ENCODE results near the gene CENPN.

- TF ChIP-seq POLR2A (IDR thresholded peaks at IDR 0.05; ENCODE audit: control extremely low read depth in 1 of 2, low read depth in 2 of 2, low read length in 2 of 2): no peak
- no peak for TF ChIP-seq GTF2F1 (IDR thresholded peaks at IDR 0.05; ENCODE audit: borderline replicate concordance, low read depth, low read length)
- no peak for TF ChIP-seq JUN (IDR thresholded peaks at IDR 0.05; ENCODE audit: low read depth, low read length)
- TF ChIP-seq, protein P1, sequence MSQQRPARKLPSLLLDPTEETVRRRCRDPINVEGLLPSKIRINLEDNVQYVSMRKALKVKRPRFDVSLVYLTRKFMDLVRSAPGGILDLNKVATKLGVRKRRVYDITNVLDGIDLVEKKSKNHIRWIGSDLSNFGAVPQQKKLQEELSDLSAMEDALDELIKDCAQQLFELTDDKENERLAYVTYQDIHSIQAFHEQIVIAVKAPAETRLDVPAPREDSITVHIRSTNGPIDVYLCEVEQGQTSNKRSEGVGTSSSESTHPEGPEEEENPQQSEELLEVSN (IDR thresholded peaks at IDR 0.05): no peak
- TF ChIP-seq, protein P2, sequence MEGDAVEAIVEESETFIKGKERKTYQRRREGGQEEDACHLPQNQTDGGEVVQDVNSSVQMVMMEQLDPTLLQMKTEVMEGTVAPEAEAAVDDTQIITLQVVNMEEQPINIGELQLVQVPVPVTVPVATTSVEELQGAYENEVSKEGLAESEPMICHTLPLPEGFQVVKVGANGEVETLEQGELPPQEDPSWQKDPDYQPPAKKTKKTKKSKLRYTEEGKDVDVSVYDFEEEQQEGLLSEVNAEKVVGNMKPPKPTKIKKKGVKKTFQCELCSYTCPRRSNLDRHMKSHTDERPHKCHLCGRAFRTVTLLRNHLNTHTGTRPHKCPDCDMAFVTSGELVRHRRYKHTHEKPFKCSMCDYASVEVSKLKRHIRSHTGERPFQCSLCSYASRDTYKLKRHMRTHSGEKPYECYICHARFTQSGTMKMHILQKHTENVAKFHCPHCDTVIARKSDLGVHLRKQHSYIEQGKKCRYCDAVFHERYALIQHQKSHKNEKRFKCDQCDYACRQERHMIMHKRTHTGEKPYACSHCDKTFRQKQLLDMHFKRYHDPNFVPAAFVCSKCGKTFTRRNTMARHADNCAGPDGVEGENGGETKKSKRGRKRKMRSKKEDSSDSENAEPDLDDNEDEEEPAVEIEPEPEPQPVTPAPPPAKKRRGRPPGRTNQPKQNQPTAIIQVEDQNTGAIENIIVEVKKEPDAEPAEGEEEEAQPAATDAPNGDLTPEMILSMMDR (IDR thresholded peaks at IDR 0.05; ENCODE audit: control extremely low read depth in 1 of 3, insufficient read depth in 1 of 3, low read depth in 1 of 3, low read length in 3 of 3): no peak
- no peak for TF ChIP-seq CHD2 (IDR thresholded peaks at IDR 0.05; ENCODE audit: low read length)
- no peak for TF ChIP-seq ZNF274 (IDR thresholded peaks at IDR 0.05; ENCODE audit: borderline replicate concordance, extremely low read depth, low read length)
- no peak for TF ChIP-seq POLR2AphosphoS5 (IDR thresholded peaks at IDR 0.05; ENCODE audit: low read depth, low read length)
These were observed 19.4 kb downstream of the CENPN start for GRCh38 chr16:81026429-81026828.
